Measurements from ENCODE around the gene TSHZ3. TPM values are rescaled to one million over a fixed set of nuclear protein-coding genes. Genes with fewer than 3 reads are reported as not detected.

TSHZ3 gene
- total and polyA plus RNA-seq, 4 donors, result 1.9 to 12.9 (median 7.0) TPM

GRCh38 chr19:31277516-31277915, 71.7 kb downstream of the TSHZ3 start:
- Histone ChIP-seq H3K36me3 (ENCODE audit: control insufficient read depth in 4 of 4, insufficient read depth in 4 of 4, low read length in 4 of 4) (peaks cover 0 to 44% (median 15%) of the 10 kb centered on the region in 4 donors), H3K4me1 (ENCODE audit: control insufficient read depth in 5 of 5, insufficient read depth in 5 of 5, low read length in 5 of 5) (no peaks in the 10 kb centered on the region), H3K9me3 (ENCODE audit: control insufficient read depth in 4 of 4, insufficient read depth in 3 of 4, low read length in 3 of 4) (peaks cover 0 to 7% (median 0%) of the 10 kb centered on the region in 4 donors), H3K9ac (ENCODE audit: insufficient read depth in 1 of 2, low read length in 2 of 2) (no peak overlapping the region), H3K27me3 (ENCODE audit: control insufficient read depth in 3 of 3, insufficient read depth in 3 of 3, low read length in 2 of 3) (no peaks in the 10 kb centered on the region), H3K27ac (ENCODE audit: low read depth in 1 of 2, low read length in 1 of 2) (no peak overlapping the region), H3K4me3 (no peak overlapping the region)
- WGBS, 2 donors, result 89 to 92% methylated on average over 17 of the region's 17 CpGs
- ATAC-seq (ENCODE audit: insufficient read depth, low FRiP score) (no peak), DNase-seq (no peak)
- TF ChIP-seq, protein P1, sequence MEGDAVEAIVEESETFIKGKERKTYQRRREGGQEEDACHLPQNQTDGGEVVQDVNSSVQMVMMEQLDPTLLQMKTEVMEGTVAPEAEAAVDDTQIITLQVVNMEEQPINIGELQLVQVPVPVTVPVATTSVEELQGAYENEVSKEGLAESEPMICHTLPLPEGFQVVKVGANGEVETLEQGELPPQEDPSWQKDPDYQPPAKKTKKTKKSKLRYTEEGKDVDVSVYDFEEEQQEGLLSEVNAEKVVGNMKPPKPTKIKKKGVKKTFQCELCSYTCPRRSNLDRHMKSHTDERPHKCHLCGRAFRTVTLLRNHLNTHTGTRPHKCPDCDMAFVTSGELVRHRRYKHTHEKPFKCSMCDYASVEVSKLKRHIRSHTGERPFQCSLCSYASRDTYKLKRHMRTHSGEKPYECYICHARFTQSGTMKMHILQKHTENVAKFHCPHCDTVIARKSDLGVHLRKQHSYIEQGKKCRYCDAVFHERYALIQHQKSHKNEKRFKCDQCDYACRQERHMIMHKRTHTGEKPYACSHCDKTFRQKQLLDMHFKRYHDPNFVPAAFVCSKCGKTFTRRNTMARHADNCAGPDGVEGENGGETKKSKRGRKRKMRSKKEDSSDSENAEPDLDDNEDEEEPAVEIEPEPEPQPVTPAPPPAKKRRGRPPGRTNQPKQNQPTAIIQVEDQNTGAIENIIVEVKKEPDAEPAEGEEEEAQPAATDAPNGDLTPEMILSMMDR (IDR thresholded peaks at IDR 0.05; ENCODE audit: control extremely low read depth, extremely low read depth), result no peak

DNA sequence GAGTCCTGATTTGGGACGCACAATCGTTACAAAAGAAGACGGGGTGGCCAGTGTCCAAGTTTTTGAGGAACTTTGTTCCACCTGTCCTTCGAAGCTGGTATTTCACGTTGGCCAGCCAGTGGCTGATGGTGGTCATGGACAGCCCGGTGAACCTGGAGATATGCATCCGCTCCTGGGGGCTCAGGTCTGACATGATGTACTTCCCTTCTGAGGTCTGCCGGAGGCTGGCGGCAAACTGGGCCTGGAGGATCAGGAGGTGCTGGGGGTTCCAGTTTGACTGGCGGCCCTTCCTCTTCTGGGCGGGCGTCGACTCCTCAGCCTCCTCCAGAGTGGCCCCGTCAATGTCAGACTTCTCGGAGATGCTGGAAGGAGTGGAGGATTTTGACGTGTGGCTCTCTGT, 72.4 kb downstream of the TSHZ3 start:
- H3K9me3 ChIP-seq (ENCODE audit: control insufficient read depth in 4 of 4, insufficient read depth in 3 of 4, low read length in 3 of 4), result peaks cover 0 to 7% (median 0%) of the 10 kb centered on the region in 4 donors
- peaks cover 0 to 44% (median 15%) of the 10 kb centered on the region in 4 donors for H3K36me3 ChIP-seq (ENCODE audit: control insufficient read depth in 4 of 4, insufficient read depth in 4 of 4, low read length in 4 of 4)
- TF ChIP-seq, protein P1 (IDR thresholded peaks at IDR 0.05; ENCODE audit: control extremely low read depth, extremely low read depth), result no peak
- H3K27me3 ChIP-seq (ENCODE audit: control insufficient read depth in 3 of 3, insufficient read depth in 3 of 3, low read length in 2 of 3), result no peaks in the 10 kb centered on the region
- ATAC-seq (ENCODE audit: insufficient read depth, low FRiP score) (no peak), DNase-seq (no peak)
- WGBS, 2 donors, result 94 to 96% methylated on average over 16 of the region's 16 CpGs
- no peak overlapping the region for H3K4me3 ChIP-seq
- no peak overlapping the region for H3K27ac ChIP-seq (ENCODE audit: low read depth in 1 of 2, low read length in 1 of 2)
- H3K9ac ChIP-seq (ENCODE audit: insufficient read depth in 1 of 2, low read length in 2 of 2), result no peak overlapping the region
- no peaks in the 10 kb centered on the region for H3K4me1 ChIP-seq (ENCODE audit: control insufficient read depth in 5 of 5, insufficient read depth in 5 of 5, low read length in 5 of 5)

DNA sequence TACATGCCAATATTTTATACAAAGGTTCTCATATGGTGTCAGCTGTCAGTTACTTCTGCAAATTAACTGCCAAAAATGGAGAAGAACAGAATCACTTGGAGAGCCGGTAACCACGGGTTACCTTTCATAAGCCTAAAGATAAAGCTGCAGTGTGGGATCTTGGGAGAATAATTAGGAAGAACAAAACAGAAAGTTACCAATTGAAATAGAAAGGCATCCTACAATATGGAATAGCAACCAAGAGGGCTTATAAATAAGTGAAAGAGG, 74.2 kb downstream of the TSHZ3 start:
- DNase-seq (no peak), ATAC-seq (ENCODE audit: insufficient read depth, low FRiP score) (no peak)
- Histone ChIP-seq H3K4me3 (no peak overlapping the region), H3K36me3 (ENCODE audit: control insufficient read depth in 4 of 4, insufficient read depth in 4 of 4, low read length in 4 of 4) (peaks cover 0 to 44% (median 15%) of the 10 kb centered on the region in 4 donors), H3K9me3 (ENCODE audit: control insufficient read depth in 4 of 4, insufficient read depth in 3 of 4, low read length in 3 of 4) (peaks cover 0 to 7% (median 0%) of the 10 kb centered on the region in 4 donors), H3K4me1 (ENCODE audit: control insufficient read depth in 5 of 5, insufficient read depth in 5 of 5, low read length in 5 of 5) (no peaks in the 10 kb centered on the region), H3K27ac (ENCODE audit: low read depth in 1 of 2, low read length in 1 of 2) (no peak overlapping the region), H3K9ac (ENCODE audit: insufficient read depth in 1 of 2, low read length in 2 of 2) (no peak overlapping the region), H3K27me3 (ENCODE audit: control insufficient read depth in 3 of 3, insufficient read depth in 3 of 3, low read length in 2 of 3) (no peaks in the 10 kb centered on the region)
- TF ChIP-seq, protein P1 (IDR thresholded peaks at IDR 0.05; ENCODE audit: control extremely low read depth, extremely low read depth), result no peak
- WGBS, 2 donors, result 26 to 33% methylated on average over 2 of the region's 2 CpGs

Measured in lung (tissue), 12 donors.